NB4 (cell line): ENCODE results near the gene KCNK18.

Source experiments
- MYC ChIP-seq: IDR thresholded peaks from 2 replicates; pipeline ENCODE4 v1.6.1; 2011; ENCODE audit warnings: low read depth, low read length
- POLR2A ChIP-seq: IDR thresholded peaks from 2 replicates; pipeline ENCODE4 v1.6.1; 2011; ENCODE audit warnings: mild to moderate bottlenecking; ENCODE audit not compliant: insufficient read length; ENCODE audit errors: extremely low read depth
- TF ChIP-seq, protein P1 (sequence below): IDR thresholded peaks from one replicate; pipeline ENCODE4 v1.5.1; 2012; ENCODE audit warnings: low read depth, low read length
- TF ChIP-seq, protein P2 (sequence below): IDR thresholded peaks from 2 replicates; pipeline ENCODE4 v1.6.1; 2011; ENCODE audit warnings: low read depth, low read length

DNA sequence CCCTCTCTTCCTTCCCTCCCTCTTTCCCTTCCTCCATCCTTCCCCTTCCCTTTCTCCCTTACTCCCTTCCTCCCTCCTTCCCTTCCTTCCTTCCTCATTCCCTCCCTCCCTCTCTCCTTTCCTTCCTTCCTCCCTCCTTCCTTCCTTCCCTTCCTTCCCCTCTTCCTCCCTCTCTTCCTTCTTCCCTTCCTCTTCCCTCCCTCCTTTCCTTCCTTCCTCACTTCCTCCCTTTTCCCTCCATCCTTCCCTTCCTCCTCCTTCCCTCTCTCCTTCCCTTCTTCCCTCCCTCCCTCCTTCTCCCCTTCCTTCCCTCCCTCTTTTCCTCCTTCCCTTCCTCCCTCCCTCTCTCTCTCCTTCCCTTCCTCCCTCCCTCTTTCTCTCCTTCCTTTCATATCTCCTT is 30.9 kb downstream of the KCNK18 start:
- no peak for TF ChIP-seq POLR2A
- TF ChIP-seq, protein P1, sequence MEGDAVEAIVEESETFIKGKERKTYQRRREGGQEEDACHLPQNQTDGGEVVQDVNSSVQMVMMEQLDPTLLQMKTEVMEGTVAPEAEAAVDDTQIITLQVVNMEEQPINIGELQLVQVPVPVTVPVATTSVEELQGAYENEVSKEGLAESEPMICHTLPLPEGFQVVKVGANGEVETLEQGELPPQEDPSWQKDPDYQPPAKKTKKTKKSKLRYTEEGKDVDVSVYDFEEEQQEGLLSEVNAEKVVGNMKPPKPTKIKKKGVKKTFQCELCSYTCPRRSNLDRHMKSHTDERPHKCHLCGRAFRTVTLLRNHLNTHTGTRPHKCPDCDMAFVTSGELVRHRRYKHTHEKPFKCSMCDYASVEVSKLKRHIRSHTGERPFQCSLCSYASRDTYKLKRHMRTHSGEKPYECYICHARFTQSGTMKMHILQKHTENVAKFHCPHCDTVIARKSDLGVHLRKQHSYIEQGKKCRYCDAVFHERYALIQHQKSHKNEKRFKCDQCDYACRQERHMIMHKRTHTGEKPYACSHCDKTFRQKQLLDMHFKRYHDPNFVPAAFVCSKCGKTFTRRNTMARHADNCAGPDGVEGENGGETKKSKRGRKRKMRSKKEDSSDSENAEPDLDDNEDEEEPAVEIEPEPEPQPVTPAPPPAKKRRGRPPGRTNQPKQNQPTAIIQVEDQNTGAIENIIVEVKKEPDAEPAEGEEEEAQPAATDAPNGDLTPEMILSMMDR: no peak
- no peak for TF ChIP-seq MYC
- TF ChIP-seq, protein P2, sequence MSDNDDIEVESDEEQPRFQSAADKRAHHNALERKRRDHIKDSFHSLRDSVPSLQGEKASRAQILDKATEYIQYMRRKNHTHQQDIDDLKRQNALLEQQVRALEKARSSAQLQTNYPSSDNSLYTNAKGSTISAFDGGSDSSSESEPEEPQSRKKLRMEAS: no peak
